Mesothelial cell of epicardium (in vitro differentiated cells): ENCODE data around the gene ADAM11. TPM values are rescaled to one million over a fixed set of nuclear protein-coding genes. Genes with fewer than 3 reads are reported as not detected.

ENCODE experiments used
- DNase-seq, 2 experiments: peaks; one replicate each; pipeline ENCODE4 v3.0.0; 2021; ENCODE audit warnings: low spot score in 2 of 2; ENCODE audit not compliant: unreplicated experiment in 2 of 2
- H3K27ac Mint-ChIP-seq: 2 replicates; pipeline ENCODE4 v1.8.0; 2021; ENCODE audit warnings: mixed read lengths
- H3K27me3 Mint-ChIP-seq: 2 replicates; pipeline ENCODE4 v1.8.0; 2021; ENCODE audit warnings: low read depth, mixed read lengths
- H3K36me3 Mint-ChIP-seq: 2 replicates; pipeline ENCODE4 v1.8.0; 2021; ENCODE audit warnings: mixed read lengths
- H3K4me1 Mint-ChIP-seq: 2 replicates; pipeline ENCODE4 v1.8.0; 2021; ENCODE audit warnings: mixed read lengths
- H3K4me3 Mint-ChIP-seq: 2 replicates; pipeline ENCODE4 v1.8.0; 2021; ENCODE audit warnings: mild to moderate bottlenecking, moderate library complexity, mixed read lengths
- H3K9me3 Mint-ChIP-seq: 2 replicates; pipeline ENCODE4 v1.8.0; 2021; ENCODE audit warnings: mixed read lengths
- CTCF ChIP-seq: fragments of 200-600 bp; sonication (generic); IDR thresholded peaks from one replicate; pipeline ENCODE4 v1.5.0; 2021; ENCODE audit warnings: antibody characterized with exemption; ENCODE audit not compliant: unreplicated experiment
- total RNA-seq: library from RNA; stranded (reverse); gene quantifications from 3 replicates; pipeline ENCODE4 v1.2.1, GENCODE V29; 2021

The ADAM11 gene
- total RNA-seq, 1 donor from 2014 or later, result 8.5 TPM

GRCh38 chr17:44759086-44759915 is 513 bp downstream of the ADAM11 start:
- H3K4me3 Mint-ChIP-seq, result peak overlapping the region; percentile 51
- H3K36me3 Mint-ChIP-seq, result no peaks in the 10 kb centered on the region
- H3K9me3 Mint-ChIP-seq, result no peaks in the 10 kb centered on the region
- no peak for TF ChIP-seq CTCF
- DNase-seq, result no peak
- no peak overlapping the region for H3K27ac Mint-ChIP-seq
- no peaks in the 10 kb centered on the region for H3K4me1 Mint-ChIP-seq
- peaks cover 28% of the 10 kb centered on the region for H3K27me3 Mint-ChIP-seq

GRCh38 chr17:44759916-44760243 is 1.1 kb downstream of the ADAM11 start:
- no peak for TF ChIP-seq CTCF
- DNase-seq, result no peak
- H3K27me3 Mint-ChIP-seq, result peaks cover 28% of the 10 kb centered on the region
- no peaks in the 10 kb centered on the region for H3K36me3 Mint-ChIP-seq
- peak overlapping the region; percentile 51 for H3K4me3 Mint-ChIP-seq
- no peaks in the 10 kb centered on the region for H3K9me3 Mint-ChIP-seq
- no peak overlapping the region for H3K27ac Mint-ChIP-seq
- H3K4me1 Mint-ChIP-seq, result no peaks in the 10 kb centered on the region

- DNase-seq, result no peak
- H3K27ac Mint-ChIP-seq, result no peak overlapping the region
- no peaks in the 10 kb centered on the region for H3K4me1 Mint-ChIP-seq
- H3K9me3 Mint-ChIP-seq, result no peaks in the 10 kb centered on the region
- no peak for TF ChIP-seq CTCF
- no peaks in the 10 kb centered on the region for H3K36me3 Mint-ChIP-seq
- peaks cover 28% of the 10 kb centered on the region for H3K27me3 Mint-ChIP-seq
- peak overlapping the region; percentile 46 for H3K4me3 Mint-ChIP-seq
Measured at GRCh38 chr17:44760474-44761308, 1.9 kb downstream of the ADAM11 start.

GRCh38 chr17:44761932-44762810 is 3.4 kb downstream of the ADAM11 start:
- peak; percentile 17 for TF ChIP-seq CTCF

GRCh38 chr17:44763170-44763569 is 4.4 kb downstream of the ADAM11 start:
- H3K36me3 Mint-ChIP-seq, result no peaks in the 10 kb centered on the region
- DNase-seq, result no peak
- H3K27ac Mint-ChIP-seq, result no peak overlapping the region
- no peaks in the 10 kb centered on the region for H3K4me1 Mint-ChIP-seq
- no peaks in the 10 kb centered on the region for H3K9me3 Mint-ChIP-seq
- no peak for TF ChIP-seq CTCF
- no peak overlapping the region for H3K4me3 Mint-ChIP-seq
- H3K27me3 Mint-ChIP-seq, result peaks cover 18% of the 10 kb centered on the region

More at GRCh38 chr17:44761932-44762810, 3.4 kb downstream of the ADAM11 start:
- Mint-ChIP-seq H3K4me1 (no peaks in the 10 kb centered on the region), H3K4me3 (no peak overlapping the region), H3K27me3 (peaks cover 26% of the 10 kb centered on the region), H3K36me3 (no peaks in the 10 kb centered on the region), H3K27ac (no peak overlapping the region), H3K9me3 (no peaks in the 10 kb centered on the region)
- no peak for DNase-seq
